Ascending aorta (tissue), 2 donors: Measurements from ENCODE around the gene GLYR1. TPM values are rescaled to one million over a fixed set of nuclear protein-coding genes. Genes with fewer than 3 reads are reported as not detected.

Experiments used
- DNase-seq, 2 donors: peaks; one replicate each; pipeline ENCODE4 v3.0.0-alpha.2; 2019; ENCODE audit warnings: low spot score in 2 of 2
- H3K27ac ChIP-seq, 2 donors: fragments of 200-600 bp; sonication (generic); one replicate each; pipeline ENCODE4 v1.5.1; 2016 to 2017; ENCODE audit warnings: mild to moderate bottlenecking in 1 of 2
- H3K27me3 ChIP-seq: fragments of 200-600 bp; sonication (generic); one replicate; pipeline ENCODE4 v1.5.1; 2017
- H3K36me3 ChIP-seq, 2 donors: fragments of 200-600 bp; sonication (generic); one replicate each; pipeline ENCODE4 v1.5.1; 2016
- H3K4me1 ChIP-seq, 2 donors: fragments of 200-600 bp; sonication (generic); one replicate each; pipeline ENCODE4 v1.5.1; 2016 to 2017; ENCODE audit warnings: mild to moderate bottlenecking in 1 of 2
- H3K4me3 ChIP-seq, 2 donors: fragments of 200-600 bp; sonication (generic); one replicate each; pipeline ENCODE4 v1.5.1; 2016 to 2017; ENCODE audit warnings: mild to moderate bottlenecking in 1 of 2
- H3K9me3 ChIP-seq, 2 donors: fragments of 200-600 bp; sonication (generic); one replicate each; pipeline ENCODE4 v1.5.1; 2016
- CTCF ChIP-seq, 3 experiments: fragments of 200-600 bp in 2 of 3; fragments of 450-650 bp in 1 of 3; sonication (generic) in 2 of 3; IDR thresholded peaks; one replicate each; pipeline ENCODE4 v1.5.1; 2016 to 2019; ENCODE audit warnings: antibody characterized with exemption in 3 of 3, mild to moderate bottlenecking in 1 of 3, moderate library complexity in 1 of 3
- intact Hi-C: fragments of 100-400 bp; cut with DNase I; formaldehyde crosslinking; loops from one replicate; pipeline ENCODE4 v1.15.1; 2023
- total RNA-seq: library from RNA; depleted of rRNA; stranded (reverse); fragments of >200 nt; gene quantifications from one replicate; pipeline ENCODE4 v1.1.0, GENCODE V29; 2016

GLYR1 gene
- total RNA-seq, 1 donor from 2014 or later: 39.2 TPM

- H3K9me3 ChIP-seq: no peaks in the 10 kb centered on the region
- DNase-seq: no peak
- H3K4me3 ChIP-seq: no peak overlapping the region
- no peak for TF ChIP-seq CTCF (IDR thresholded peaks at IDR 0.05)
- peaks cover 12% of the 10 kb centered on the region in 2 donors for H3K36me3 ChIP-seq
- no peaks in the 10 kb centered on the region for H3K27me3 ChIP-seq
- no peak overlapping the region for H3K27ac ChIP-seq
- intact Hi-C loops: no loop called here
- peaks cover 4 to 9% of the 10 kb centered on the region in 2 donors for H3K4me1 ChIP-seq
These were observed 49.9 kb downstream of the GLYR1 start for GRCh38 chr16:4796982-4797804.

- H3K36me3 ChIP-seq: peaks cover 12% of the 10 kb centered on the region in 2 donors
- intact Hi-C loops: no loop called here
- no peaks in the 10 kb centered on the region for H3K27me3 ChIP-seq
- no peaks in the 10 kb centered on the region for H3K9me3 ChIP-seq
- no peak for TF ChIP-seq CTCF (IDR thresholded peaks at IDR 0.05)
- DNase-seq: no peak
- H3K27ac ChIP-seq: no peak overlapping the region
- no peaks in the 10 kb centered on the region for H3K4me1 ChIP-seq
- H3K4me3 ChIP-seq: no peak overlapping the region
These were observed 51.1 kb downstream of the GLYR1 start for GRCh38 chr16:4795828-4796572.

GRCh38 chr16:4795181-4795827 lies 51.8 kb downstream of the GLYR1 start, which contains the start of gene SMIM22:
Gene SMIM22, plus strand, starts transcription at chr16:4795369. Its CDS starts 366 bp downstream, at chr16:4795735.
- intact Hi-C loops: no loop called here
- no peak within 1 kb of the TSS for H3K4me3 ChIP-seq

GRCh38 chr16:4792951-4793513 lies 54.1 kb downstream of the GLYR1 start:
- Histone ChIP-seq H3K4me1 (no peaks in the 10 kb centered on the region), H3K9me3 (no peaks in the 10 kb centered on the region), H3K36me3 (peaks cover 7 to 9% of the 10 kb centered on the region in 2 donors), H3K27me3 (no peaks in the 10 kb centered on the region), H3K4me3 (no peak overlapping the region), H3K27ac (no peak overlapping the region)
- intact Hi-C loops: no loop called here
- no peak for TF ChIP-seq CTCF (IDR thresholded peaks at IDR 0.05)
- DNase-seq: no peak

More at GRCh38 chr16:4795181-4795827, 51.8 kb downstream of the GLYR1 start, which contains the start of gene SMIM22:
- H3K27ac ChIP-seq: no peak within 1 kb of the TSS
- TF ChIP-seq CTCF (IDR thresholded peaks at IDR 0.05): no peak
- H3K9me3 ChIP-seq: no peaks in the 10 kb centered on the region
- H3K27me3 ChIP-seq: no peaks in the 10 kb centered on the region
- H3K36me3 ChIP-seq: peaks cover 12% of the 10 kb centered on the region in 2 donors
- no peak for DNase-seq
- H3K4me1 ChIP-seq: no peaks in the 10 kb centered on the region

- Histone ChIP-seq H3K4me1 (no peaks in the 10 kb centered on the region), H3K27me3 (no peaks in the 10 kb centered on the region), H3K9me3 (no peaks in the 10 kb centered on the region), H3K4me3 (no peak overlapping the region), H3K27ac (no peak overlapping the region), H3K36me3 (no peaks in the 10 kb centered on the region)
- no peak for DNase-seq
- TF ChIP-seq CTCF (IDR thresholded peaks at IDR 0.05): no peak
- intact Hi-C loops: no loop called here
These were observed 56.2 kb downstream of the GLYR1 start for GRCh38 chr16:4790871-4791270.
